BLaER1 (cell line): ENCODE results near the gene PPP6R2.
"Not testable (repeated sequence)": the region's sequence is repeated elsewhere in the genome, so short reads cannot be mapped to it uniquely, and the experiment has no call there.

Source experiments
- H3K27ac ChIP-seq: shearing (Covaris generic); formaldehyde crosslinking; 2 replicates; pipeline ENCODE4 v1.8.1; 2022
- H3K27me3 ChIP-seq: shearing (Covaris generic); formaldehyde crosslinking; 2 replicates; pipeline ENCODE4 v1.8.1; 2022
- H3K36me3 ChIP-seq: shearing (Covaris generic); formaldehyde crosslinking; 2 replicates; pipeline ENCODE4 v1.8.1; 2022
- H3K4me1 ChIP-seq: shearing (Covaris generic); formaldehyde crosslinking; 2 replicates; pipeline ENCODE4 v1.8.1; 2022
- H3K4me2 ChIP-seq: shearing (Covaris generic); formaldehyde crosslinking; 2 replicates; pipeline ENCODE4 v1.8.1; 2022
- H3K4me3 ChIP-seq: shearing (Covaris generic); formaldehyde crosslinking; 2 replicates; pipeline ENCODE4 v1.8.1; 2022
- H3K9ac ChIP-seq: shearing (Covaris generic); formaldehyde crosslinking; 2 replicates; pipeline ENCODE4 v1.8.1; 2022
- H3K9me3 ChIP-seq: shearing (Covaris generic); formaldehyde crosslinking; 2 replicates; pipeline ENCODE4 v1.8.1; 2022
- H4K20me1 ChIP-seq: shearing (Covaris generic); formaldehyde crosslinking; 2 replicates; pipeline ENCODE4 v1.8.1; 2022
- Cebpa-rat ChIP-seq: shearing (Covaris generic); IDR thresholded peaks from 2 replicates; pipeline ENCODE4 v1.8.1; 2022

PPP6R2 gene

GRCh38 chr22:50408311-50408710, 65.2 kb downstream of the PPP6R2 start:
- no peak for TF ChIP-seq Cebpa-rat
- Histone ChIP-seq H3K36me3 (peaks cover 89% of the 10 kb centered on the region), H3K9me3 (no peaks in the 10 kb centered on the region), H3K27ac (no peak overlapping the region), H3K4me3 (no peak overlapping the region), H3K9ac (no peak overlapping the region), H4K20me1 (peaks cover 36% of the 10 kb centered on the region), H3K27me3 (no peaks in the 10 kb centered on the region), H3K4me1 (peaks cover 8% of the 10 kb centered on the region), H3K4me2 (no peak overlapping the region)

GRCh38 chr22:50408954-50409353, 65.8 kb downstream of the PPP6R2 start:
- H3K36me3 ChIP-seq, result peaks cover 94% of the 10 kb centered on the region
- not testable (repeated sequence) for H3K27me3 ChIP-seq, H3K9me3 ChIP-seq

GRCh38 chr22:50414476-50415248, 71.5 kb downstream of the PPP6R2 start:
- Histone ChIP-seq H3K4me2 (no peak overlapping the region), H4K20me1 (peaks cover 10% of the 10 kb centered on the region; the same call in 1 of the 2 replicates), H3K4me3 (no peak overlapping the region), H3K27ac (no peak overlapping the region), H3K9ac (no peak overlapping the region), H3K9me3 (no peaks in the 10 kb centered on the region), H3K4me1 (no peaks in the 10 kb centered on the region), H3K36me3 (peaks cover 96% of the 10 kb centered on the region), H3K27me3 (no peaks in the 10 kb centered on the region)
- no peak for TF ChIP-seq Cebpa-rat

More at GRCh38 chr22:50408954-50409353, 65.8 kb downstream of the PPP6R2 start:
- H3K4me1 ChIP-seq, H3K4me2 ChIP-seq, H3K4me3 ChIP-seq, H3K9ac ChIP-seq, H3K27ac ChIP-seq: not testable (repeated sequence)
- peaks cover 29% of the 10 kb centered on the region for H4K20me1 ChIP-seq

- no peaks in the 10 kb centered on the region for H3K27me3 ChIP-seq
- no peaks in the 10 kb centered on the region for H3K4me1 ChIP-seq
- peaks cover 10% of the 10 kb centered on the region; the same call in 1 of the 2 replicates for H4K20me1 ChIP-seq
- no peak overlapping the region for H3K9ac ChIP-seq
- no peak overlapping the region for H3K4me2 ChIP-seq
- H3K4me3 ChIP-seq, result no peak overlapping the region
- H3K9me3 ChIP-seq, result no peaks in the 10 kb centered on the region
- H3K36me3 ChIP-seq, result peaks cover 96% of the 10 kb centered on the region
- no peak for TF ChIP-seq Cebpa-rat
- H3K27ac ChIP-seq, result no peak overlapping the region
Measured at GRCh38 chr22:50415426-50415825, 72.3 kb downstream of the PPP6R2 start.

GRCh38 chr22:50416996-50417395, 73.9 kb downstream of the PPP6R2 start:
- no peaks in the 10 kb centered on the region for H3K9me3 ChIP-seq
- no peak overlapping the region for H3K4me3 ChIP-seq
- no peak overlapping the region for H3K27ac ChIP-seq
- H3K36me3 ChIP-seq, result peaks cover 96% of the 10 kb centered on the region
- H4K20me1 ChIP-seq, result peaks cover 10% of the 10 kb centered on the region; the same call in 1 of the 2 replicates
- H3K27me3 ChIP-seq, result no peaks in the 10 kb centered on the region
- no peaks in the 10 kb centered on the region for H3K4me1 ChIP-seq
- no peak overlapping the region for H3K4me2 ChIP-seq
- no peak for TF ChIP-seq Cebpa-rat
- H3K9ac ChIP-seq, result no peak overlapping the region

GRCh38 chr22:50417411-50418210, 74.5 kb downstream of the PPP6R2 start:
- Histone ChIP-seq H3K4me2 (no peak overlapping the region), H3K4me3 (no peak overlapping the region), H3K9me3 (no peaks in the 10 kb centered on the region), H4K20me1 (peaks cover 10% of the 10 kb centered on the region; the same call in 1 of the 2 replicates), H3K9ac (no peak overlapping the region), H3K27ac (no peak overlapping the region), H3K36me3 (peaks cover 98% of the 10 kb centered on the region), H3K27me3 (no peaks in the 10 kb centered on the region), H3K4me1 (no peaks in the 10 kb centered on the region)
- no peak for TF ChIP-seq Cebpa-rat

GRCh38 chr22:50418624-50419023, 75.5 kb downstream of the PPP6R2 start:
- peaks cover 99% of the 10 kb centered on the region for H3K36me3 ChIP-seq
- no peak overlapping the region for H3K4me2 ChIP-seq
- H4K20me1 ChIP-seq, result peaks cover 10% of the 10 kb centered on the region; the same call in 1 of the 2 replicates
- no peak overlapping the region for H3K27ac ChIP-seq
- no peaks in the 10 kb centered on the region for H3K4me1 ChIP-seq
- no peak overlapping the region for H3K9ac ChIP-seq
- H3K4me3 ChIP-seq, result no peak overlapping the region
- no peaks in the 10 kb centered on the region for H3K9me3 ChIP-seq
- TF ChIP-seq Cebpa-rat, result no peak
- no peaks in the 10 kb centered on the region for H3K27me3 ChIP-seq

GRCh38 chr22:50419116-50419515, 76.0 kb downstream of the PPP6R2 start:
- H4K20me1 ChIP-seq, result peaks cover 10% of the 10 kb centered on the region; the same call in 1 of the 2 replicates
- H3K4me3 ChIP-seq, result no peak overlapping the region
- no peak for TF ChIP-seq Cebpa-rat
- no peaks in the 10 kb centered on the region for H3K27me3 ChIP-seq
- peaks cover 99% of the 10 kb centered on the region for H3K36me3 ChIP-seq
- H3K27ac ChIP-seq, result no peak overlapping the region
- H3K4me2 ChIP-seq, result no peak overlapping the region
- no peaks in the 10 kb centered on the region for H3K9me3 ChIP-seq
- no peaks in the 10 kb centered on the region for H3K4me1 ChIP-seq
- H3K9ac ChIP-seq, result no peak overlapping the region

GRCh38 chr22:50420015-50420414, 76.9 kb downstream of the PPP6R2 start:
- no peak overlapping the region for H3K4me2 ChIP-seq
- H3K9ac ChIP-seq, result no peak overlapping the region
- no peak overlapping the region for H3K27ac ChIP-seq
- TF ChIP-seq Cebpa-rat, result no peak
- H3K36me3 ChIP-seq, result peaks cover 99% of the 10 kb centered on the region
- H3K4me3 ChIP-seq, result no peak overlapping the region
- no peaks in the 10 kb centered on the region for H3K27me3 ChIP-seq
- peaks cover 10% of the 10 kb centered on the region; the same call in 1 of the 2 replicates for H4K20me1 ChIP-seq
- H3K9me3 ChIP-seq, result no peaks in the 10 kb centered on the region
- H3K4me1 ChIP-seq, result no peaks in the 10 kb centered on the region

GRCh38 chr22:50420581-50420980, 77.5 kb downstream of the PPP6R2 start:
- Histone ChIP-seq H3K36me3 (peaks cover 99% of the 10 kb centered on the region), H4K20me1 (peaks cover 10% of the 10 kb centered on the region; the same call in 1 of the 2 replicates), H3K4me1 (no peaks in the 10 kb centered on the region), H3K27me3 (no peaks in the 10 kb centered on the region), H3K4me3 (no peak overlapping the region), H3K9me3 (no peaks in the 10 kb centered on the region), H3K4me2 (no peak overlapping the region), H3K9ac (no peak overlapping the region), H3K27ac (no peak overlapping the region)
- no peak for TF ChIP-seq Cebpa-rat
